ENCODE results near the gene BCL7C. TPM values are rescaled to one million over a fixed set of nuclear protein-coding genes. Genes with fewer than 3 reads are reported as not detected.

The BCL7C gene
- total RNA-seq, 2 donors from 2014 or later = 19.9 to 34.5 TPM

DNA sequence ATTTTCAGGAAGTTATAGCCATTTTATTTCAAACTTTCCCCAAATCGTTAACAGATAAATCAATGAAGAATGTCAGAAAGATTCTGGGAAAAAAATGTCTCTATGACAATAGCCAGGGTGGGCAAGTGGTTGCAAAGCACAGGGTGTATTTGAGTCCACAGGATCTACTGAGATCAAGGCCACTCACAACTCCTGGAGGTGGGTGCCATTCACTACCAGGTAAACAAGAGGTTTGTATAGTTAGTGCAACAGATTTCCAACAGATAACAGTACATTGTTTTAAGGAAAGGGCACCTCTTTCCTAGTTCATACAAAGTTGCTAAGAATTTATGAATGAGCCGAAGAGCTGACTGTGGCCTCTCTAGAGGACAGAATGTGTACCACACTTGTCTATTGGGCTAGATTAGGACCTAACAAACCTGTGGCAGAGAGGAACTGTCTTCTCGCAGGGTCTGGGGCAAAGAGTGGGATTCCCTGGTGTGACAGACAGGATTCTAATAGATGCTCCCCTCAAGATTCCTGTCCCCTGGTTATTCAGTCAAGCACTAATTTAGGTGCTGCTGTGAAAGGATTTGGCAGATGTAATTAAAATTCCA lies 54.9 kb downstream of the BCL7C start:
- TF ChIP-seq, protein P1, sequence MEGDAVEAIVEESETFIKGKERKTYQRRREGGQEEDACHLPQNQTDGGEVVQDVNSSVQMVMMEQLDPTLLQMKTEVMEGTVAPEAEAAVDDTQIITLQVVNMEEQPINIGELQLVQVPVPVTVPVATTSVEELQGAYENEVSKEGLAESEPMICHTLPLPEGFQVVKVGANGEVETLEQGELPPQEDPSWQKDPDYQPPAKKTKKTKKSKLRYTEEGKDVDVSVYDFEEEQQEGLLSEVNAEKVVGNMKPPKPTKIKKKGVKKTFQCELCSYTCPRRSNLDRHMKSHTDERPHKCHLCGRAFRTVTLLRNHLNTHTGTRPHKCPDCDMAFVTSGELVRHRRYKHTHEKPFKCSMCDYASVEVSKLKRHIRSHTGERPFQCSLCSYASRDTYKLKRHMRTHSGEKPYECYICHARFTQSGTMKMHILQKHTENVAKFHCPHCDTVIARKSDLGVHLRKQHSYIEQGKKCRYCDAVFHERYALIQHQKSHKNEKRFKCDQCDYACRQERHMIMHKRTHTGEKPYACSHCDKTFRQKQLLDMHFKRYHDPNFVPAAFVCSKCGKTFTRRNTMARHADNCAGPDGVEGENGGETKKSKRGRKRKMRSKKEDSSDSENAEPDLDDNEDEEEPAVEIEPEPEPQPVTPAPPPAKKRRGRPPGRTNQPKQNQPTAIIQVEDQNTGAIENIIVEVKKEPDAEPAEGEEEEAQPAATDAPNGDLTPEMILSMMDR (IDR thresholded peaks at IDR 0.05) = no peak
- Histone ChIP-seq H3K27me3 (no peaks in the 10 kb centered on the region), H3K27ac (peak overlapping the region; percentile 64), H3K9me3 (no peaks in the 10 kb centered on the region), H3K36me3 (no peaks in the 10 kb centered on the region), H3K4me1 (peaks cover 11% of the 10 kb centered on the region), H3K9ac (ENCODE audit: low read depth in 2 of 2, low read length in 2 of 2) (peak overlapping the region in 1 of 2 donors; percentile 22), H3K4me3 (no peak overlapping the region)
- intact Hi-C loops (cut with DNase I) = no loop called here
- DNase-seq = no peak

DNA sequence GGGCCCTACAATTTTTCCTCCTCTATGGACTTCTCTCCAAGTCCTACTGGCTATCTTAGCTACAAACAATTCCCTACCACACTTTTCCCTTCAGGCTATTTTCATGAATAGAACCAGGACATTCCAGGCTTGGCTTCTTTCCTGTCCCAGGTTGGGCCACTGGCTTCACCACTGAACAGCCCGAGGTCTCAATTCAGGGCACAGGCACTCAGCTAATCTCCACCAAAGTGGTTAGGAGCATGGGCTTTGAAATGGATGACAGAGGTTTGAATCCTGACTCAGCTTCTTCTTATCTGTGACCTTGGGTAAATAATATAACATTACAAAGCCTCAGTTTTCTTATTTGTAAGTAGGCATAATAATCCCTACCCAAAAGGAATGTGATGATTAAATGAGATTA lies 56.0 kb downstream of the BCL7C start:
- Histone ChIP-seq H3K9ac (ENCODE audit: low read depth in 2 of 2, low read length in 2 of 2) (no peak overlapping the region), H3K4me1 (peaks cover 11% of the 10 kb centered on the region), H3K36me3 (no peaks in the 10 kb centered on the region), H3K27ac (no peak overlapping the region), H3K9me3 (no peaks in the 10 kb centered on the region), H3K4me3 (no peak overlapping the region), H3K27me3 (no peaks in the 10 kb centered on the region)
- intact Hi-C loops (cut with DNase I) = no loop called here
- no peak for DNase-seq
- TF ChIP-seq, protein P1 (IDR thresholded peaks at IDR 0.05) = no peak

Small RNA genes within 50 kb of the gene (microRNA-seq; reads per million reads assigned to microRNA genes)
- gene MIR4519 = 2.2 reads per million
- gene MIR762 = not detected

Other genes starting within 250 kb of the BCL7C start
- 10 to 100 TPM; 37.0 to 70.3 TPM for gene PRR14, start 243.1 kb downstream of the BCL7C start, total RNA-seq
- 10 to 100 TPM; 65.1 to 74.2 TPM for gene FBRS, start 235.6 kb downstream of the BCL7C start, total RNA-seq
- 10 to 100 TPM; 44.0 to 79.3 TPM for gene SRCAP, start 194.9 kb downstream of the BCL7C start, total RNA-seq
- 10 to 100 TPM; 33.6 to 47.8 TPM for gene PHKG2, start 145.7 kb downstream of the BCL7C start, total RNA-seq
- 10 to 100 TPM in 1 of 2 donors, 1 to 10 TPM in 1; 8.6 to 12.7 TPM for gene CFAP119, start 132.0 kb downstream of the BCL7C start, total RNA-seq
- 100 to 1,000 TPM in 1 of 2 donors, 10 to 100 TPM in 1; 94.6 to 117 TPM for gene RNF40, start 131.8 kb downstream of the BCL7C start, total RNA-seq
- gene ZNF629, start 106.9 kb downstream of the BCL7C start, total RNA-seq = 10 to 100 TPM; 11.8 to 15.2 TPM
- gene CTF1, start 2.5 kb upstream of the BCL7C start, total RNA-seq = 1 to 10 TPM in 1 of 2 donors, under 1 TPM in 1; 0.72 to 1.6 TPM
- 10 to 100 TPM; 21.9 to 44.8 TPM for gene FBXL19, start 29.5 kb upstream of the BCL7C start, total RNA-seq
- 10 to 100 TPM; 14.3 to 22.1 TPM for gene ORAI3, start 55.0 kb upstream of the BCL7C start, total RNA-seq
- 10 to 100 TPM; 11.6 to 15.9 TPM for gene SETD1A, start 63.7 kb upstream of the BCL7C start, total RNA-seq
- gene HSD3B7, start 91.1 kb upstream of the BCL7C start, total RNA-seq = 10 to 100 TPM; 19.0 to 20.9 TPM
- under 1 TPM; 0.35 to 0.52 TPM for gene STX1B, start 116.6 kb upstream of the BCL7C start, total RNA-seq
- gene STX4, start 139.5 kb upstream of the BCL7C start, total RNA-seq = 10 to 100 TPM; 70.8 to 71.4 TPM
- 10 to 100 TPM in 1 of 2 donors, 1 to 10 TPM in 1; 7.8 to 12.8 TPM for gene ZNF668, start 180.2 kb upstream of the BCL7C start, total RNA-seq
- gene ZNF646, start 180.3 kb upstream of the BCL7C start, total RNA-seq = 10 to 100 TPM; 18.4 to 20.0 TPM
- 1 to 10 TPM in 1 of 2 donors, under 1 TPM in 1; 0.77 to 2.6 TPM for gene PRSS53, start 194.9 kb upstream of the BCL7C start, total RNA-seq
- 10 to 100 TPM; 39.5 to 50.3 TPM for gene VKORC1, start 200.7 kb upstream of the BCL7C start, total RNA-seq
- 10 to 100 TPM; 41.3 to 43.4 TPM for gene BCKDK, start 214.3 kb upstream of the BCL7C start, total RNA-seq
- 10 to 100 TPM; 42.2 to 69.5 TPM for gene KAT8, start 223.6 kb upstream of the BCL7C start, total RNA-seq
- 100 to 1,000 TPM; 337 to 347 TPM for gene PRSS8, start 241.7 kb upstream of the BCL7C start, total RNA-seq

Data from colonic mucosa (tissue), 4 donors.